Kidney epithelial cell (primary cell): ENCODE measurements around the gene CYTH1. TPM values are rescaled to one million over a fixed set of nuclear protein-coding genes. Genes with fewer than 3 reads are reported as not detected.

Experiments used
- DNase-seq: peaks from one replicate; pipeline ENCODE4 v3.0.0-alpha.2; 2010; ENCODE audit warnings: low read depth
- H3K27me3 ChIP-seq: 2 replicates; pipeline ENCODE4 v1.6.0; 2011; ENCODE audit warnings: low read length; ENCODE audit not compliant: control insufficient read depth, insufficient read depth
- H3K36me3 ChIP-seq: 2 replicates; pipeline ENCODE4 v1.5.1; 2011; ENCODE audit warnings: low read length; ENCODE audit not compliant: control insufficient read depth, insufficient read depth
- H3K4me3 ChIP-seq: 2 replicates; pipeline ENCODE4 v1.5.1; 2011; ENCODE audit warnings: low read depth, mild to moderate bottlenecking, control low read depth, low read length
- CTCF ChIP-seq: IDR thresholded peaks from 2 replicates; pipeline ENCODE4 v1.5.1; 2011; ENCODE audit warnings: mild to moderate bottlenecking, moderate library complexity, low read length, control low read depth, inconsistent platforms; ENCODE audit not compliant: insufficient read depth, poor library complexity, severe bottlenecking
- total RNA-seq: library from RNA; depleted of rRNA; stranded (reverse); fragments of >200 nt; gene quantifications from 2 replicates; pipeline ENCODE4 v1.2.3, GENCODE V29; 2015

Gene CYTH1
- total RNA-seq, 1 donor from 2014 or later: 34.1 TPM

DNA sequence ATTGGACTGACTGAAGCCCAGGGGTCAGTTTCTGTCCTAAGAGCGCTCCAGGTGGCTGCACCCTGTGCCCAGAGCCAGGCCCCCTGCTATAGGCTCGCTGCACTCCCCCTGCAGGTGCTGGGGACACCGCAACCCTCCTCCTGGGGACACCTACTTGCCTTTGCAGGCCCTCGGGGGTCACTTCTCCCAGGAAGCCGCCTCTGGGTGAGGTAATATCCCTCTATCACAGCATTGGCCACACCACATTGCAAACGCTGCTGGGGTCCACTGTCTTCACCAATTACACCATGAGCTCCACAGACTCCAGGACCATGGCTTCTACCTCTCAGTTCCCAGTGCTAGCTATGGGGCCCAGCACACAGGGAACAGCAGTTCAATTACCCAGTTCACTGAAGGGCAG is 43.6 kb upstream of the CYTH1 start:
- Histone ChIP-seq H3K27me3 (no peaks in the 10 kb centered on the region), H3K4me3 (no peak overlapping the region), H3K36me3 (peaks cover 2% of the 10 kb centered on the region)
- no peak for DNase-seq
- no peak for TF ChIP-seq CTCF

DNA sequence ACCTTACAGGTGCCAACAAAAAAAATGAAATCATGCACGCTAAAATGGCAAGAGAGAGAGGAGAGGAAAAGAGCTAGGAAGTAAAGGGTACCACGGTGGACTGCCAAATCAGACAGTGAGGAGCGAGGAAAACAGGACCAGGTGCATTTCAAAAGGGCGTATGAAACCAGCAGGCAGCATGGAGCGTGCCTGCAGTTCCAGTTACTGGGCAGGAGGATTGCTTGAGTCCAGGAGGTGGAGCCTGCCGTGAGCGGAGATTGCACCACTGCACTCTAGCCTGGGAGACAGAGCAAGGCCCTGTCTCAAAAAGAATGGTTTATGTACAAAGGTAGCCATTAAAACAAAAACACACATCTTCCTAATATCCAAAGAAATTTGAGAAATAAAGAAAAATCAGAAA is 42.2 kb upstream of the CYTH1 start:
- Histone ChIP-seq H3K36me3 (peaks cover 3% of the 10 kb centered on the region), H3K27me3 (no peaks in the 10 kb centered on the region), H3K4me3 (no peak overlapping the region)
- DNase-seq: no peak
- TF ChIP-seq CTCF: no peak

GRCh38 chr17:78823282-78824046 is 41.4 kb upstream of the CYTH1 start:
- no peak overlapping the region for H3K4me3 ChIP-seq
- no peaks in the 10 kb centered on the region for H3K27me3 ChIP-seq
- peaks cover 2% of the 10 kb centered on the region for H3K36me3 ChIP-seq
- TF ChIP-seq CTCF: no peak
- no peak for DNase-seq

GRCh38 chr17:78822552-78822951 is 40.5 kb upstream of the CYTH1 start:
- no peak for DNase-seq
- no peak overlapping the region for H3K4me3 ChIP-seq
- peaks cover 3% of the 10 kb centered on the region for H3K36me3 ChIP-seq
- no peak for TF ChIP-seq CTCF
- no peaks in the 10 kb centered on the region for H3K27me3 ChIP-seq

GRCh38 chr17:78821961-78822360 is 39.9 kb upstream of the CYTH1 start:
- peaks cover 3% of the 10 kb centered on the region for H3K36me3 ChIP-seq
- no peak for DNase-seq
- no peak for TF ChIP-seq CTCF
- H3K4me3 ChIP-seq: no peak overlapping the region
- H3K27me3 ChIP-seq: no peaks in the 10 kb centered on the region

- H3K4me3 ChIP-seq: no peak overlapping the region
- no peak for DNase-seq
- H3K27me3 ChIP-seq: no peaks in the 10 kb centered on the region
- TF ChIP-seq CTCF: no peak
- H3K36me3 ChIP-seq: peaks cover 3% of the 10 kb centered on the region
Observed at GRCh38 chr17:78820841-78821240, 38.8 kb upstream of the CYTH1 start.
